Measurements from ENCODE around the gene TSGA10IP.

Gene TSGA10IP

DNA sequence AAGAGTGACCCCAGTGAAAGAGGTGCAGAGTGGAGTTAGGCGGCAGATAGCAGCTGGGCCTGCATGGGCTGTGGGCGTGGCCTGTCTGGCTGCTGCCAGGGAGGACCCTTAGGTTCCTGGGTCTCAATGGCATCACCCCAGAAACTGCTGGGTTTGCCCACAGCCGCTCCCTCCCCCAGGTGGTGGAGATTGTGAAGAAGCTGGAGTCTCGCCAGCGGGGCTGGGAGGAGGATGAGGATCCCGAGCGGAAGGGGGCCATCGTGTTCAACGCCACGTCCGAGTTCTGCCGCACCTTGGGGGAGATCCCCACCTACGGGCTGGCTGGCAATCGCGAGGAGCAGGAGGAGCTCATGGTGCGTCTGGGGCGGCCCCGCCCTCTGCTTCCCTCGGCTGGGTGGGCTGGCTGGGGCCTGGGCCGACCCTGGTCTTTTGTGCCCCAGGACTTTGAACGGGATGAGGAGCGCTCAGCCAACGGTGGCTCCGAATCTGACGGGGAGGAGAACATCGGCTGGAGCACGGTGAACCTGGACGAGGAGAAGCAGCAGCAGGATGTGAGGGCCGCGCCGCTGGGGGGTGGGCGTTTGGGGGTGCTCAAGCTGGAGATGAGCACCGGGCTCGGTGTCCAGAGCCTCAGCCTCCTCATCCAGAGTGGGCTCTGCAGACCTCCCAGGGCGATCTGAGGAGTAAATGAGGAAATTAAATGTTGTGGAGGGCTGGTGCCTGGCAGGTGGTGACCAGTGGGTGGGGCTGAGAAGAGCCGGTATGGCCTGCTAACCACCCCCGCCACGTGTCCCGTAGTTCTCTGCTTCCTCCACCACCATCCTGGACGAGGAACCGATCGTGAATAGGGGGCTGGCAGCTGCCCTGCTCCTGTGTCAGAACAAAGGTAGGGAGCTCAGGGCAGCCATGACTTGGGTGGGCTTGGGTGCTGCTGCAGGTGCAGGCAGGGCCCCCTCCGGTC is 31.2 kb downstream of the TSGA10IP start:
- Histone ChIP-seq H3K79me2 (ENCODE audit: insufficient read depth, low read length) (no peaks in the 10 kb centered on the region), H3K9me3 (ENCODE audit: insufficient read depth, low read depth, low read length) (no peaks in the 10 kb centered on the region), H4K20me1 (ENCODE audit: insufficient read depth, low read length, poor library complexity, severe bottlenecking) (peaks cover 2% of the 10 kb centered on the region), H3K4me2 (ENCODE audit: low read depth, low read length, poor library complexity, severe bottlenecking) (no peak overlapping the region), H2AFZ (ENCODE audit: low read length) (no peak overlapping the region), H3K27me3 (ENCODE audit: insufficient read depth, low read length, poor library complexity, severe bottlenecking) (no peaks in the 10 kb centered on the region), H3K4me3 (ENCODE audit: low read length, poor library complexity, severe bottlenecking) (no peak overlapping the region), H3K36me3 (ENCODE audit: insufficient read depth, low read length) (peaks cover 51% of the 10 kb centered on the region; the same call in 1 of the 2 replicates), H3K9ac (ENCODE audit: low read depth, low read length, poor library complexity, severe bottlenecking) (no peak overlapping the region), H3F3A (ENCODE audit: low read depth) (no peaks in the 10 kb centered on the region), H3K4me1 (ENCODE audit: insufficient read depth, low read length, poor library complexity, severe bottlenecking) (no peaks in the 10 kb centered on the region), H3K9me2 (replicated peaks; ENCODE audit: low read depth, low read length) (no peaks in the 10 kb centered on the region)
- TF ChIP-seq EZH2phosphoT487 (IDR thresholded peaks at IDR 0.05; ENCODE audit: borderline replicate concordance) (no peak), CTCF (conservative IDR thresholded peaks at IDR 0.05; ENCODE audit: low read length) (no peak)

DNA sequence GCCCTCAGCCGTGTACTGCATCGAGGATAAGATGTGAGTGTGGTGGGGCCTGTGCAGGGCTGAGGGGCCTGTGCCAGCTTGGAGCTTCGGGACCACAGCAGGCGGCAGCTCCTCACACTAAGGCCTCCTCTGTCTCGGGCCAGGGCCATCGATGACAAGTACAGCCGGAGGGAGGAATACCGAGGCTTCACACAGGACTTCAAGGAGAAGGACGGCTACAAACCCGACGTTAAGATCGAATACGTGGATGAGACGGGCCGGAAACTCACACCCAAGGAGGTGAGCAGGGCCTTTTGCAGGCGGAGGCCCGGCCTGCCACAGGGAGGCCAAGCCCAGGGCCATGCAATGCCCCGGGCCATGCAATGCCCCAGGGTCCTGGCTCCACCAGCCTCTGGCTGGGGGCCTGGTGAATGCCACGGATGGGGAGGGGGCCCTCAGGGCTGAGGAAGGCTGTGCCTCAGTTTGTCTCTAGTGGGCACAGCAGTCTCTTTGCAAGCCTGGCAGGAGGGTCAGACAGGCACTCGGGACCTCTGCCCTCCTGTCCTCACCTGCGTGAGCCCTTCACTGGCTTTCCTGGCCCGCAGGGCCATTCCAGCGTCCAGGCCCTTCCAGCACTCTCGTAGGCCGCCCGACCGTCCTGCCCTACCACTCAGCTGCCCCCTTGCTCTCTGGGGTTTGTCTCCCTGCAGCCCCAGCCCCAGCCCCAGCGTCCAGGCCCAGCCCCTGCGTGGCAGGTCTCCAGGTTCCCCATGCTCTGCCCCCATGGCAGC is 32.5 kb downstream of the TSGA10IP start:
- TF ChIP-seq CTCF (conservative IDR thresholded peaks at IDR 0.05; ENCODE audit: low read length) (no peak), EZH2phosphoT487 (IDR thresholded peaks at IDR 0.05; ENCODE audit: borderline replicate concordance) (no peak)
- H3K36me3 ChIP-seq (ENCODE audit: insufficient read depth, low read length): peaks cover 51% of the 10 kb centered on the region; the same call in 1 of the 2 replicates
- H3K4me1 ChIP-seq (ENCODE audit: insufficient read depth, low read length, poor library complexity, severe bottlenecking): no peaks in the 10 kb centered on the region
- H3K9ac ChIP-seq (ENCODE audit: low read depth, low read length, poor library complexity, severe bottlenecking): no peak overlapping the region
- H4K20me1 ChIP-seq (ENCODE audit: insufficient read depth, low read length, poor library complexity, severe bottlenecking): no peaks in the 10 kb centered on the region
- H3F3A ChIP-seq (ENCODE audit: low read depth): no peaks in the 10 kb centered on the region
- no peak overlapping the region for H3K4me3 ChIP-seq (ENCODE audit: low read length, poor library complexity, severe bottlenecking)
- H3K4me2 ChIP-seq (ENCODE audit: low read depth, low read length, poor library complexity, severe bottlenecking): no peak overlapping the region
- no peaks in the 10 kb centered on the region for H3K27me3 ChIP-seq (ENCODE audit: insufficient read depth, low read length, poor library complexity, severe bottlenecking)
- no peaks in the 10 kb centered on the region for H3K9me3 ChIP-seq (ENCODE audit: insufficient read depth, low read depth, low read length)
- no peak overlapping the region for H2AFZ ChIP-seq (ENCODE audit: low read length)
- no peaks in the 10 kb centered on the region for H3K79me2 ChIP-seq (ENCODE audit: insufficient read depth, low read length)
- H3K9me2 ChIP-seq (replicated peaks; ENCODE audit: low read depth, low read length): no peaks in the 10 kb centered on the region

DNA sequence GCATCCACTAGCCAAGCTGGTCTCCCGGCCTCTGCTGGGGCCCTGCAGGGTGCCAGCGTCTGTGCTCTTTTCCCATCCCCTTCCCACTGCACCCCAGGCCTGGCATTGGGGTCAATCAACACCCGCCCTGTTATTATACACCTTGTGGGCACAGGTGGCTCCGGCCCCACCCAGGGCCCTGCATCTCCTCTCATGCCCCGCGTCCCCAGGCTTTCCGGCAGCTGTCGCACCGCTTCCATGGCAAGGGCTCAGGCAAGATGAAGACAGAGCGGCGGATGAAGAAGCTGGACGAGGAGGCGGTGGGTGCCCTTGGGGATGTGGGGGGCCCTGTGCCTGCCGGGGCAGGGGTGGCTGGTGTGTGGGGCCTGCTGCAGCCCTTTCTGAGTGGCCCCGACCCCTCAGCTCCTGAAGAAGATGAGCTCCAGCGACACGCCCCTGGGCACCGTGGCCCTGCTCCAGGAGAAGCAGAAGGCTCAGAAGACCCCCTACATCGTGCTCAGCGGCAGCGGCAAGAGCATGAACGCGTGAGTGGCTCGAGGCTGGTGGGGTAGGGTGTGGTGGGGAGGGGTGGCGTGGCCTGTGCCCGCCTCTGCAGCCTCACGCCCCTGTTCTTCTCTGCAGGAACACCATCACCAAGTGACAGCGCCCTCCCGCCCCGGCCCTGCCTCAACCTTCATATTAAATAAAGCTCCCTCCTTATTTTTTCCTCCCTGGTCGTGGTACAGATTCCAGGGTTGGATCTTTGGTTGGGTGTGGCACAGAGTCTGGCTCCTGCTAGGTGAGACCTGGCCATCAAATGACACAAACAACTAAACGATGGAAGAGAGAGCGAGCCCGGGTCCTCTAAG is 33.3 kb downstream of the TSGA10IP start:
- H3K4me1 ChIP-seq (ENCODE audit: insufficient read depth, low read length, poor library complexity, severe bottlenecking): no peaks in the 10 kb centered on the region
- peaks cover 44% of the 10 kb centered on the region; the same call in 1 of the 2 replicates for H3K36me3 ChIP-seq (ENCODE audit: insufficient read depth, low read length)
- no peak overlapping the region for H3K4me2 ChIP-seq (ENCODE audit: low read depth, low read length, poor library complexity, severe bottlenecking)

More for the DNA sequence above, 33.3 kb downstream of the TSGA10IP start:
- no peak for TF ChIP-seq CTCF (conservative IDR thresholded peaks at IDR 0.05; ENCODE audit: low read length)
- no peak for TF ChIP-seq EZH2phosphoT487 (IDR thresholded peaks at IDR 0.05; ENCODE audit: borderline replicate concordance)
- no peak overlapping the region for H3K4me3 ChIP-seq (ENCODE audit: low read length, poor library complexity, severe bottlenecking)
- H3K27me3 ChIP-seq (ENCODE audit: insufficient read depth, low read length, poor library complexity, severe bottlenecking): no peaks in the 10 kb centered on the region
- H3K79me2 ChIP-seq (ENCODE audit: insufficient read depth, low read length): no peaks in the 10 kb centered on the region
- no peaks in the 10 kb centered on the region for H3F3A ChIP-seq (ENCODE audit: low read depth)
- H3K9ac ChIP-seq (ENCODE audit: low read depth, low read length, poor library complexity, severe bottlenecking): no peak overlapping the region
- H3K9me3 ChIP-seq (ENCODE audit: insufficient read depth, low read depth, low read length): no peaks in the 10 kb centered on the region
- no peaks in the 10 kb centered on the region for H3K9me2 ChIP-seq (replicated peaks; ENCODE audit: low read depth, low read length)
- H2AFZ ChIP-seq (ENCODE audit: low read length): no peak overlapping the region
- H4K20me1 ChIP-seq (ENCODE audit: insufficient read depth, low read length, poor library complexity, severe bottlenecking): no peaks in the 10 kb centered on the region
